Measurements from ENCODE around the gene PLAAT2. TPM values are rescaled to one million over a fixed set of nuclear protein-coding genes. Genes with fewer than 3 reads are reported as not detected.
"Not testable (repeated sequence)": the region's sequence is repeated elsewhere in the genome, so short reads cannot be mapped to it uniquely, and the experiment has no call there.

Gene PLAAT2
- total RNA-seq, 1 experiment from 2014 or later: 0.58 TPM

- Mint-ChIP-seq H3K36me3 (ENCODE audit: insufficient read depth, unreplicated experiment) (no peaks in the 10 kb centered on the region), H3K27me3 (ENCODE audit: insufficient read depth, unreplicated experiment) (no peaks in the 10 kb centered on the region), H3K4me1 (ENCODE audit: insufficient read depth, unreplicated experiment) (peaks cover 14% of the 10 kb centered on the region), H3K9me3 (ENCODE audit: unreplicated experiment) (no peaks in the 10 kb centered on the region), H3K4me3 (ENCODE audit: unreplicated experiment) (no peak overlapping the region), H3K27ac (ENCODE audit: low read depth, unreplicated experiment) (no peak overlapping the region)
- DNase-seq (ENCODE audit: unreplicated experiment): no peak
- no peak for TF ChIP-seq CTCF (IDR thresholded peaks at IDR 0.05; ENCODE audit: unreplicated experiment)
- POLR2A ChIA-PET: interaction anchor here (0.7 kb wide), 2 partner anchors 271 to 553 kb away, joined by 4 to 5 read pairs; no protein-coding TSS in a partner anchor
- intact Hi-C loops (cut with micrococcal nuclease): no loop called here
- CTCF ChIA-PET: interaction anchor here (0.5 to 0.7 kb wide), 3 partner anchors 43 to 979 kb away, joined by 3 to 4 read pairs (median 3); no protein-coding TSS in a partner anchor
- no TSS peak for BruUV-seq (replicated peaks)
Observed at GRCh38 chr11:63532799-63533475, 30.2 kb downstream of the PLAAT2 start.

GRCh38 chr11:63532117-63532516 is 31.1 kb downstream of the PLAAT2 start:
- Mint-ChIP-seq H3K27me3 (ENCODE audit: insufficient read depth, unreplicated experiment) (no peaks in the 10 kb centered on the region), H3K9me3 (ENCODE audit: unreplicated experiment) (no peaks in the 10 kb centered on the region), H3K4me3 (ENCODE audit: unreplicated experiment) (no peak overlapping the region), H3K36me3 (ENCODE audit: insufficient read depth, unreplicated experiment) (no peaks in the 10 kb centered on the region), H3K27ac (ENCODE audit: low read depth, unreplicated experiment) (no peak overlapping the region), H3K4me1 (ENCODE audit: insufficient read depth, unreplicated experiment) (peaks cover 14% of the 10 kb centered on the region)
- ChIA-PET POLR2A (interaction anchor here (0.7 kb wide), 2 partner anchors 272 to 554 kb away, joined by 4 to 5 read pairs; no protein-coding TSS in a partner anchor), CTCF (no interaction called here)
- BruUV-seq (replicated peaks): no TSS peak
- no peak for TF ChIP-seq CTCF (IDR thresholded peaks at IDR 0.05; ENCODE audit: unreplicated experiment)
- intact Hi-C loops (cut with micrococcal nuclease): no loop called here
- DNase-seq (ENCODE audit: unreplicated experiment): no peak

- H3K4me1 Mint-ChIP-seq (ENCODE audit: insufficient read depth, unreplicated experiment): peaks cover 14% of the 10 kb centered on the region
Observed at GRCh38 chr11:63531074-63531792, 31.9 kb downstream of the PLAAT2 start.

GRCh38 chr11:63530021-63530420 is 33.2 kb downstream of the PLAAT2 start:
- intact Hi-C loops (cut with micrococcal nuclease): no loop called here
- POLR2A ChIA-PET: no interaction called here
- no peak for DNase-seq (ENCODE audit: unreplicated experiment)
- no TSS peak for BruUV-seq (replicated peaks)
- no peaks in the 10 kb centered on the region for H3K27me3 Mint-ChIP-seq (ENCODE audit: insufficient read depth, unreplicated experiment)
- CTCF ChIA-PET: interaction anchor here (0.6 to 0.8 kb wide), 2 partner anchors 61 to 106 kb away, joined by 3 read pairs; no protein-coding TSS in a partner anchor
- H3K27ac Mint-ChIP-seq (ENCODE audit: low read depth, unreplicated experiment): no peak overlapping the region
- H3K4me3 Mint-ChIP-seq (ENCODE audit: unreplicated experiment): no peak overlapping the region
- H3K9me3 Mint-ChIP-seq (ENCODE audit: unreplicated experiment): no peaks in the 10 kb centered on the region
- TF ChIP-seq CTCF (IDR thresholded peaks at IDR 0.05; ENCODE audit: unreplicated experiment): no peak
- H3K4me1 Mint-ChIP-seq (ENCODE audit: insufficient read depth, unreplicated experiment): peaks cover 14% of the 10 kb centered on the region
- no peaks in the 10 kb centered on the region for H3K36me3 Mint-ChIP-seq (ENCODE audit: insufficient read depth, unreplicated experiment)

More at GRCh38 chr11:63531074-63531792, 31.9 kb downstream of the PLAAT2 start:
- H3K27ac Mint-ChIP-seq (ENCODE audit: low read depth, unreplicated experiment); H3K36me3 Mint-ChIP-seq (ENCODE audit: insufficient read depth, unreplicated experiment); intact Hi-C loops (cut with micrococcal nuclease); H3K4me3 Mint-ChIP-seq (ENCODE audit: unreplicated experiment); CTCF ChIA-PET; H3K9me3 Mint-ChIP-seq (ENCODE audit: unreplicated experiment); BruUV-seq (replicated peaks); H3K27me3 Mint-ChIP-seq (ENCODE audit: insufficient read depth, unreplicated experiment); POLR2A ChIA-PET: not testable (repeated sequence)
- peak; percentile 70 for DNase-seq (ENCODE audit: unreplicated experiment)

GRCh38 chr11:63529373-63529772 is 33.8 kb downstream of the PLAAT2 start:
- H3K9me3 Mint-ChIP-seq (ENCODE audit: unreplicated experiment); POLR2A ChIA-PET; intact Hi-C loops (cut with micrococcal nuclease); BruUV-seq (replicated peaks); H3K27me3 Mint-ChIP-seq (ENCODE audit: insufficient read depth, unreplicated experiment); H3K27ac Mint-ChIP-seq (ENCODE audit: low read depth, unreplicated experiment); DNase-seq (ENCODE audit: unreplicated experiment); H3K4me3 Mint-ChIP-seq (ENCODE audit: unreplicated experiment); H3K36me3 Mint-ChIP-seq (ENCODE audit: insufficient read depth, unreplicated experiment): not testable (repeated sequence)
- H3K4me1 Mint-ChIP-seq (ENCODE audit: insufficient read depth, unreplicated experiment): peaks cover 14% of the 10 kb centered on the region
- CTCF ChIA-PET: interaction anchor here (0.6 to 0.8 kb wide), 2 partner anchors 61 to 107 kb away, joined by 3 read pairs; no protein-coding TSS in a partner anchor

GRCh38 chr11:63528729-63529278 is 34.4 kb downstream of the PLAAT2 start:
- intact Hi-C loops (cut with micrococcal nuclease); CTCF ChIA-PET; DNase-seq (ENCODE audit: unreplicated experiment); H3K27ac Mint-ChIP-seq (ENCODE audit: low read depth, unreplicated experiment); H3K27me3 Mint-ChIP-seq (ENCODE audit: insufficient read depth, unreplicated experiment); H3K4me3 Mint-ChIP-seq (ENCODE audit: unreplicated experiment); H3K9me3 Mint-ChIP-seq (ENCODE audit: unreplicated experiment); POLR2A ChIA-PET; H3K36me3 Mint-ChIP-seq (ENCODE audit: insufficient read depth, unreplicated experiment); BruUV-seq (replicated peaks): not testable (repeated sequence)
- H3K4me1 Mint-ChIP-seq (ENCODE audit: insufficient read depth, unreplicated experiment): peaks cover 14% of the 10 kb centered on the region

Data from MCF 10A (cell line).